K562 (cell line): ENCODE measurements around the gene MSANTD1. TPM values are rescaled to one million over a fixed set of nuclear protein-coding genes. Genes with fewer than 3 reads are reported as not detected.

Experiments used
- ATAC-seq: fragments of 200-7000 bp; cut with Tn5 transposase; 3 replicates; pipeline ENCODE4 v1.9.1; 2020; ENCODE audit warnings: moderate library complexity
- BruUV-seq: library from RNA; stranded (reverse); fragments of 400-500 nt; replicated peaks from 2 replicates; lab custom pipeline; 2021; lab: Mats Ljungman, UMichigan
- CTCF ChIA-PET: fragments of 300-600 bp; formaldehyde crosslinking; extraction: SDS; loops from one replicate; lab custom pipeline; 2021; ENCODE audit warnings: low intra/inter-chr PET ratio; lab: Yijun Ruan, JAX
- POLR2A ChIA-PET: fragments of 300-600, 350-650 bp; sonication (Branson Sonifier 250); formaldehyde crosslinking; extraction: SDS; loops from one replicate; lab custom pipeline; 2021; ENCODE audit warnings: antibody characterized with exemption, inconsistent platforms; lab: Yijun Ruan, JAX
- DNase-seq, 4 experiments: peaks; one replicate each; pipeline versions ENCODE4 v3.0.0 to v3.0.0-alpha.2; 2011 to 2018; ENCODE audit warnings: low spot score in 3 of 4, mixed read lengths in 3 of 4; ENCODE audit errors: extremely low read depth in 1 of 4
- FAIRE-seq: peaks from 2 replicates; lab custom pipeline; 2011; peaks lifted over from hg19 to GRCh38; lab: Jason Lieb, UNC
- H2AFZ ChIP-seq: 2 replicates; pipeline ENCODE4 v1.6.0; 2011; ENCODE audit warnings: low read depth, low read length, control low read depth, inconsistent platforms
- H3K27ac ChIP-seq: fragments of 200-600 bp; 3 replicates; pipeline ENCODE4 v1.8.0; 2011; ENCODE audit warnings: low read depth, mild to moderate bottlenecking, control low read depth, inconsistent platforms, low read length, moderate library complexity, mixed read lengths; ENCODE audit errors: extremely low read depth
- H3K27me3 ChIP-seq, 2 experiments: fragments of 300-600 bp in 1 of 2; 2 replicates in 1 of 2; 3 replicates in 1 of 2; pipeline versions ENCODE4 v1.6.0 to v1.8.0; 2011; ENCODE audit warnings: inconsistent platforms in 2 of 2, low read length in 2 of 2, mild to moderate bottlenecking in 1 of 2, mixed read lengths in 1 of 2, moderate library complexity in 1 of 2; ENCODE audit not compliant: control insufficient read depth in 2 of 2, insufficient read depth in 2 of 2
- H3K36me3 ChIP-seq: fragments of 300-600 bp; 3 replicates; pipeline ENCODE4 v1.8.0; 2011; ENCODE audit warnings: mild to moderate bottlenecking, low read length, inconsistent platforms; ENCODE audit not compliant: control insufficient read depth, insufficient read depth
- H3K4me1 ChIP-seq, 2 experiments: fragments of 200-600 bp in 1 of 2; replicated peaks in 1 of 2; 2 replicates in 1 of 2; 3 replicates in 1 of 2; pipeline versions ENCODE4 v1.5.1 to v1.8.0; 2011; ENCODE audit warnings: inconsistent platforms in 2 of 2, low read length in 2 of 2, mild to moderate bottlenecking in 1 of 2, mixed read lengths in 1 of 2, moderate library complexity in 1 of 2; ENCODE audit not compliant: control insufficient read depth in 2 of 2, insufficient read depth in 2 of 2
- H3K4me2 ChIP-seq: 2 replicates; pipeline ENCODE4 v1.6.1; 2011; ENCODE audit warnings: low read length, control low read depth, inconsistent platforms, mixed read lengths; ENCODE audit not compliant: insufficient read depth
- H3K4me3 ChIP-seq: fragments of 200-600 bp; sonication (generic), shearing (Covaris generic); 2 replicates; pipeline ENCODE4 v1.5.1; 2016; ENCODE audit warnings: control low read depth, inconsistent platforms
- H3K79me2 ChIP-seq: fragments of 200-600 bp; 3 replicates; pipeline ENCODE4 v1.8.0; 2011; ENCODE audit warnings: low read length, inconsistent platforms; ENCODE audit not compliant: control insufficient read depth, insufficient read depth
- H3K9ac ChIP-seq, 2 experiments: 2 replicates each; pipeline versions ENCODE4 v1.6.0 to v1.6.1; 2011; ENCODE audit warnings: low read depth in 2 of 2, low read length in 2 of 2, control low read depth in 1 of 2, inconsistent platforms in 1 of 2, mild to moderate bottlenecking in 1 of 2, mixed read lengths in 1 of 2; ENCODE audit not compliant: insufficient read depth in 1 of 2
- H3K9me1 ChIP-seq: one replicate; pipeline ENCODE4 v1.6.0; 2011; ENCODE audit warnings: inconsistent platforms, mild to moderate bottlenecking, low read length, moderate library complexity; ENCODE audit not compliant: control insufficient read depth, insufficient read depth
- H3K9me3 ChIP-seq: replicated peaks from 2 replicates; pipeline ENCODE4 v1.5.1; 2011; ENCODE audit warnings: low read depth, low read length, inconsistent platforms; ENCODE audit not compliant: control insufficient read depth, insufficient read depth
- H4K20me1 ChIP-seq: replicated peaks from 2 replicates; pipeline ENCODE4 v1.6.1; 2011; ENCODE audit warnings: low read length, inconsistent platforms, mixed read lengths; ENCODE audit not compliant: control insufficient read depth, insufficient read depth
- BHLHE40 ChIP-seq: IDR thresholded peaks from 2 replicates; pipeline ENCODE4 v1.6.1; 2011; ENCODE audit warnings: low read length, improper control_type of control experiment
- ESRRA ChIP-seq: fragments of 450-650 bp; IDR thresholded peaks from 2 replicates; pipeline ENCODE4 v1.6.1; 2014; ENCODE audit warnings: low read depth, mild to moderate bottlenecking, moderate library complexity, borderline replicate concordance
- FOXM1 ChIP-seq, 2 experiments: fragments of 450-650 bp in 1 of 2; sonication (generic) in 1 of 2; formaldehyde crosslinking in 1 of 2; IDR thresholded peaks; 2 replicates each; pipeline versions ENCODE4 v1.6.1 to v1.9.0; 2017 to 2022; ENCODE audit warnings: low read depth in 2 of 2, mild to moderate bottlenecking in 2 of 2, missing genetic modification reagents in 1 of 2, moderate library complexity in 1 of 2
- JUN ChIP-seq, 2 experiments: sonication (generic) in 1 of 2; formaldehyde crosslinking in 1 of 2; IDR thresholded peaks; 2 replicates each; pipeline versions ENCODE4 v1.6.1 to v1.8.0; 2012 to 2022; ENCODE audit warnings: borderline replicate concordance in 2 of 2, mild to moderate bottlenecking in 2 of 2, improper control_type of control experiment in 1 of 2, low read depth in 1 of 2, low read length in 1 of 2, missing genetic modification reagents in 1 of 2
- ZNF134 ChIP-seq: fragments of 250-450 bp; sonication (Bioruptor Pico); conservative IDR thresholded peaks from 2 replicates; pipeline ENCODE4 v1.4.0; 2020
- WGBS: fragments of 100-300 bp; shearing (Covaris generic); methylation state at CpG from one replicate; pipeline ENCODE4 v1.1.6; 2016; ENCODE audit warnings: low coverage, mixed read lengths; ENCODE audit not compliant: insufficient coverage; ENCODE audit errors: missing lambda C conversion rate; 5-methylcytosine and 5-hydroxymethylcytosine counted together
- in situ Hi-C: fragments of 300-500 bp; cut with MboI; formaldehyde crosslinking; loops from 4 replicates; pipeline ENCODE4 v1.15.0; 2018; ENCODE audit warnings: inconsistent platforms, mixed read lengths
- intact Hi-C: fragments of 100-400 bp; cut with micrococcal nuclease; formaldehyde crosslinking; loops from 2 replicates; pipeline ENCODE4 v1.14.2; 2022
- polyA plus RNA-seq, 8 experiments: library from polyadenylated mRNA; depleted of rRNA in 4 of 8; stranded (reverse) in 5 of 8; unstranded in 3 of 8; fragments of >200 nt; fragmentation: Nextera tagmentation in 2 of 8; fragmentation: Illumina TruSeq in 1 of 8; extraction: Ambion mirVana in 2 of 8; extraction: Trizol in 1 of 8; gene quantifications; 2 replicates each; pipeline versions ENCODE4 v1.2.1 to v1.2.3, GENCODE V29; 2011 to 2014; ENCODE audit warnings: inconsistent platforms in 1 of 8, missing spikeins in 1 of 8
- total RNA-seq, 7 experiments: library from RNA; depleted of rRNA in 6 of 7; stranded (reverse); fragments of >200 nt in 6 of 7; fragmentation: Illumina TruSeq in 2 of 7; extraction: Trizol in 2 of 7; gene quantifications; 2 replicates each; pipeline versions ENCODE4 v1.2.1 to v1.2.3, GENCODE V29; 2011 to 2021; ENCODE audit warnings: low replicate concordance in 1 of 7
- TF ChIP-seq, protein P1 (sequence below): fragments of 250-450 bp; sonication (Bioruptor Pico); IDR thresholded peaks from 2 replicates; pipeline ENCODE4 v1.4.0; 2020
- TF ChIP-seq, protein P2 (sequence below): fragments of 250-450 bp; sonication (Bioruptor Pico); IDR thresholded peaks from 2 replicates; pipeline ENCODE4 v1.5.0; 2021; ENCODE audit warnings: mild to moderate bottlenecking, borderline replicate concordance

The MSANTD1 gene
- total and polyA plus RNA-seq, 9 of the 15 experiments (the other 6 are each of a cell fraction or from before 2014, with no cell fraction given): 0.04 to 0.09 (median 0.07) TPM; not detected in 6

DNA sequence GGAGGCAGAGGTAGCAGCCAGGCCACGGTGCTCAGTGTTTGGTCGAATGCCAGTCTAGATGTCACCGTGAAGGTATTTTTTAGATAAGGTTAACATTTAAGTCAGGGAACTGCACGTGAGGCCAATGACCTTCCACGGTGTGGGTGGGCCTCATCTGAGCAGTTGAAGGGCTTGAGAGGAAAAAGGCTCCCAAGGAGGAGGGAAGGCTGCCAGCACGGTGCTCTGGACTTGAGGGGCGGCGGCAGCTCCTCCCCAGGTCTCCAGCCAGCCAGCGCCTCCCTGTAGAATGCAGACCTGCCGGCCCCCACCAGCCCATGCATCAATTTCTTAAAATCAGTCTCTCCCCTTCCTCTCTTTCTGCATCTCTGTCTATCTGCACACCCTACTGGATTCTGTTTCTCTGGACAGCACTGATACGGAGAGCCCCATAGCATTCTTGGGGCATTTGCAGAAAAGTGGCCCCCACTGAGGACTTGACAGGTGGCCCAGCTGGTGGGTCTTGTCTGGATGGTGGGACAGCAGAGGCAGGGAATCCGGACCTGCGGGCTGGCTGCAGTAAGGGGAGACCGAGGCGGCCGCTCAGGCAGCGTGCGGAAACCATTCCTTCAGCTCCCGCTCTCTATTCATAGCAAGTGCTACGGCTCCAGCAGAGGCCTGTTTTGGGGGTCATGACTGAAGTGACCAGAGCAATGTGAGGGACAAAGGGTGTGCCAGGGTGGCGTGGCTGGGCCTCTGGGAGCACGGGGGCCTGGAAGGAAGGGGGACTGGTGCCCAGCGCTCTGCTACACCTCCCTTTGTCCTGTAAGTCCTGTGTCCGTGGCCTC, 36.0 kb downstream of the MSANTD1 start:
- Histone ChIP-seq H3K79me2 (no peaks in the 10 kb centered on the region), H3K9me3 (no peaks in the 10 kb centered on the region), H3K27ac (no peak overlapping the region), H3K27me3 (peaks cover 63 to 78% of the 10 kb centered on the region in 2 experiments), H3K36me3 (no peaks in the 10 kb centered on the region), H3K9ac (no peak overlapping the region), H3K4me2 (no peak overlapping the region), H3K9me1 (no peaks in the 10 kb centered on the region), H4K20me1 (no peaks in the 10 kb centered on the region; the same call in none of the 2 replicates), H2AFZ (no peak overlapping the region), H3K4me3 (no peak overlapping the region), H3K4me1 (peaks cover 0 to 16% of the 10 kb centered on the region in 2 experiments; a peak in 1 of 5 replicates)
- in situ Hi-C loops: no loop called here
- no TSS peak for BruUV-seq
- CTCF ChIA-PET: no interaction called here
- FAIRE-seq (no peak), DNase-seq (no peak), ATAC-seq (no peak)
- POLR2A ChIA-PET: no interaction called here
- intact Hi-C loops: no loop called here
- 21% methylated on average over 22 of the region's 24 CpGs for WGBS
- TF ChIP-seq FOXM1 (IDR thresholded peaks at IDR 0.05; ENCODE audit: low read depth): 0 out of 2 replicates have a peak, but pooled peaks have one; percentile 16
- no peak for TF ChIP-seq FOXM1 (CRISPR knock-in tag; IDR thresholded peaks at IDR 0.05; ENCODE audit: low read depth)
- no peak for TF ChIP-seq JUN (IDR thresholded peaks at IDR 0.05; ENCODE audit: borderline replicate concordance, low read depth, low read length)
- TF ChIP-seq JUN (CRISPR knock-in tag; IDR thresholded peaks at IDR 0.05; ENCODE audit: borderline replicate concordance): no peak
- TF ChIP-seq BHLHE40: peak; percentile 25; the same call in 1 of the 2 replicates
- TF ChIP-seq, protein P1, sequence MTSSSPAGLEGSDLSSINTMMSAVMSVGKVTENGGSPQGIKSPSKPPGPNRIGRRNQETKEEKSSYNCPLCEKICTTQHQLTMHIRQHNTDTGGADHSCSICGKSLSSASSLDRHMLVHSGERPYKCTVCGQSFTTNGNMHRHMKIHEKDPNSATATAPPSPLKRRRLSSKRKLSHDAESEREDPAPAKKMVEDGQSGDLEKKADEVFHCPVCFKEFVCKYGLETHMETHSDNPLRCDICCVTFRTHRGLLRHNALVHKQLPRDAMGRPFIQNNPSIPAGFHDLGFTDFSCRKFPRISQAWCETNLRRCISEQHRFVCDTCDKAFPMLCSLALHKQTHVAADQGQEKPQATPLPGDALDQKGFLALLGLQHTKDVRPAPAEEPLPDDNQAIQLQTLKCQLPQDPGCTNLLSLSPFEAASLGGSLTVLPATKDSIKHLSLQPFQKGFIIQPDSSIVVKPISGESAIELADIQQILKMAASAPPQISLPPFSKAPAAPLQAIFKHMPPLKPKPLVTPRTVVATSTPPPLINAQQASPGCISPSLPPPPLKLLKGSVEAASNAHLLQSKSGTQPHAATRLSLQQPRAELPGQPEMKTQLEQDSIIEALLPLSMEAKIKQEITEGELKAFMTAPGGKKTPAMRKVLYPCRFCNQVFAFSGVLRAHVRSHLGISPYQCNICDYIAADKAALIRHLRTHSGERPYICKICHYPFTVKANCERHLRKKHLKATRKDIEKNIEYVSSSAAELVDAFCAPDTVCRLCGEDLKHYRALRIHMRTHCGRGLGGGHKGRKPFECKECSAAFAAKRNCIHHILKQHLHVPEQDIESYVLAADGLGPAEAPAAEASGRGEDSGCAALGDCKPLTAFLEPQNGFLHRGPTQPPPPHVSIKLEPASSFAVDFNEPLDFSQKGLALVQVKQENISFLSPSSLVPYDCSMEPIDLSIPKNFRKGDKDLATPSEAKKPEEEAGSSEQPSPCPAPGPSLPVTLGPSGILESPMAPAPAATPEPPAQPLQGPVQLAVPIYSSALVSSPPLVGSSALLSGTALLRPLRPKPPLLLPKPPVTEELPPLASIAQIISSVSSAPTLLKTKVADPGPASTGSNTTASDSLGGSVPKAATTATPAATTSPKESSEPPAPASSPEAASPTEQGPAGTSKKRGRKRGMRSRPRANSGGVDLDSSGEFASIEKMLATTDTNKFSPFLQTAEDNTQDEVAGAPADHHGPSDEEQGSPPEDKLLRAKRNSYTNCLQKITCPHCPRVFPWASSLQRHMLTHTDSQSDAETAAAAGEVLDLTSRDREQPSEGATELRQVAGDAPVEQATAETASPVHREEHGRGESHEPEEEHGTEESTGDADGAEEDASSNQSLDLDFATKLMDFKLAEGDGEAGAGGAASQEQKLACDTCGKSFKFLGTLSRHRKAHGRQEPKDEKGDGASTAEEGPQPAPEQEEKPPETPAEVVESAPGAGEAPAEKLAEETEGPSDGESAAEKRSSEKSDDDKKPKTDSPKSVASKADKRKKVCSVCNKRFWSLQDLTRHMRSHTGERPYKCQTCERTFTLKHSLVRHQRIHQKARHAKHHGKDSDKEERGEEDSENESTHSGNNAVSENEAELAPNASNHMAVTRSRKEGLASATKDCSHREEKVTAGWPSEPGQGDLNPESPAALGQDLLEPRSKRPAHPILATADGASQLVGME: no peak
- TF ChIP-seq ESRRA: peak; percentile 38; the same call in 1 of the 2 replicates
- peak; percentile 96 for TF ChIP-seq ZNF134
- TF ChIP-seq, protein P2, sequence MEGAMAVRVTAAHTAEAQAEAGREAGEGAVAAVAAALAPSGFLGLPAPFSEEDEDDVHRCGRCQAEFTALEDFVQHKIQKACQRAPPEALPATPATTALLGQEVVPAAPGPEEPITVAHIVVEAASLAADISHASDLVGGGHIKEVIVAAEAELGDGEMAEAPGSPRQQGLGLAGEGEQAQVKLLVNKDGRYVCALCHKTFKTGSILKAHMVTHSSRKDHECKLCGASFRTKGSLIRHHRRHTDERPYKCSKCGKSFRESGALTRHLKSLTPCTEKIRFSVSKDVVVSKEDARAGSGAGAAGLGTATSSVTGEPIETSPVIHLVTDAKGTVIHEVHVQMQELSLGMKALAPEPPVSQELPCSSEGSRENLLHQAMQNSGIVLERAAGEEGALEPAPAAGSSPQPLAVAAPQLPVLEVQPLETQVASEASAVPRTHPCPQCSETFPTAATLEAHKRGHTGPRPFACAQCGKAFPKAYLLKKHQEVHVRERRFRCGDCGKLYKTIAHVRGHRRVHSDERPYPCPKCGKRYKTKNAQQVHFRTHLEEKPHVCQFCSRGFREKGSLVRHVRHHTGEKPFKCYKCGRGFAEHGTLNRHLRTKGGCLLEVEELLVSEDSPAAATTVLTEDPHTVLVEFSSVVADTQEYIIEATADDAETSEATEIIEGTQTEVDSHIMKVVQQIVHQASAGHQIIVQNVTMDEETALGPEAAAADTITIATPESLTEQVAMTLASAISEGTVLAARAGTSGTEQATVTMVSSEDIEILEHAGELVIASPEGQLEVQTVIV (CRISPR knock-in tag): no peak
